Activated CD4-positive, alpha-beta memory T cell treated with anti-CD3 and anti-CD28 coated beads for 36 hours (primary cell): ENCODE results near the gene CDC45. TPM values are rescaled to one million over a fixed set of nuclear protein-coding genes. Genes with fewer than 3 reads are reported as not detected.

Experiments used
- CTCF ChIA-PET: fragments of 350-600 bp; sonication (Branson Sonifier 250); formaldehyde crosslinking; loops from one replicate; lab custom pipeline; 2021; ENCODE audit warnings: antibody characterized with exemption, inconsistent platforms; lab: Charles Lee
- POLR2A ChIA-PET: fragments of 350-600 bp; sonication (Branson Sonifier 250); formaldehyde crosslinking; loops from one replicate; lab custom pipeline; 2021; ENCODE audit warnings: antibody characterized with exemption; lab: Charles Lee
- DNase-seq: peaks from one replicate; pipeline ENCODE4 v3.0.0-alpha.2; 2020
- H3K27ac Mint-ChIP-seq: one replicate; pipeline ENCODE4 v1.8.0; 2021; ENCODE audit warnings: mixed read lengths
- H3K27me3 Mint-ChIP-seq: one replicate; pipeline ENCODE4 v1.8.0; 2021; ENCODE audit warnings: mixed read lengths
- H3K36me3 Mint-ChIP-seq: one replicate; pipeline ENCODE4 v1.8.0; 2021; ENCODE audit warnings: mixed read lengths
- H3K4me1 Mint-ChIP-seq: one replicate; pipeline ENCODE4 v1.8.0; 2021; ENCODE audit warnings: low read depth, mixed read lengths
- H3K4me3 Mint-ChIP-seq: one replicate; pipeline ENCODE4 v1.8.0; 2021; ENCODE audit warnings: mild to moderate bottlenecking, mixed read lengths
- H3K9me3 Mint-ChIP-seq: one replicate; pipeline ENCODE4 v1.8.0; 2021; ENCODE audit warnings: mixed read lengths
- intact Hi-C: fragments of 100-400 bp; cut with micrococcal nuclease; formaldehyde crosslinking; loops from one replicate; pipeline ENCODE4 v1.15.1; 2023
- total RNA-seq, 2 experiments: library from RNA; stranded (reverse); gene quantifications; one replicate each; pipeline ENCODE4 v1.2.3, GENCODE V29; 2021

The CDC45 gene
- total RNA-seq, 2 experiments from 2014 or later = 122 to 130 TPM

DNA sequence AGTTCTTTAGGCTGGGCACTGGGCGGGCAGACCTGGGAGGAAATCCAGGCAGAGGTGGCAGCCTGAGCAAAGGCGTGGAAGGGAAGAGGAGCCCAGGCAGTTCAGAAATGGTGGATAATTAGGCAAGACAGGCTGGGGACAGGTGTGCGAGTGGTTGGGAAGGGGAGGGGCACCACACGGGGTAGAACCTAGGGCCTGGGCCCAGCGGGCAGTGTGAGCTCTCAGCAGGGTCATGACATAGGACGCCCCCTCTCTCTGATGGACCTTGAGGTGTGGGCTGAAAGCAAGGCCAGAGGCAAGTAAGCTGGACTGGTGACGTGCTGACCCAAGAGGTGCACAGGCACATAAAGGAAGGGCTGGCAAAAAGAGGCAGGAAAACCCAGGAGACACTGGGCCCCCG, 7.5 kb upstream of the CDC45 start:
- intact Hi-C loops = no loop called here
- Mint-ChIP-seq H3K27ac (no peak overlapping the region), H3K4me1 (peaks cover 11% of the 10 kb centered on the region), H3K27me3 (no peaks in the 10 kb centered on the region), H3K9me3 (no peaks in the 10 kb centered on the region), H3K36me3 (peaks cover 59% of the 10 kb centered on the region), H3K4me3 (no peak overlapping the region)
- CTCF ChIA-PET = no interaction called here
- POLR2A ChIA-PET = no interaction called here
- DNase-seq = no peak

DNA sequence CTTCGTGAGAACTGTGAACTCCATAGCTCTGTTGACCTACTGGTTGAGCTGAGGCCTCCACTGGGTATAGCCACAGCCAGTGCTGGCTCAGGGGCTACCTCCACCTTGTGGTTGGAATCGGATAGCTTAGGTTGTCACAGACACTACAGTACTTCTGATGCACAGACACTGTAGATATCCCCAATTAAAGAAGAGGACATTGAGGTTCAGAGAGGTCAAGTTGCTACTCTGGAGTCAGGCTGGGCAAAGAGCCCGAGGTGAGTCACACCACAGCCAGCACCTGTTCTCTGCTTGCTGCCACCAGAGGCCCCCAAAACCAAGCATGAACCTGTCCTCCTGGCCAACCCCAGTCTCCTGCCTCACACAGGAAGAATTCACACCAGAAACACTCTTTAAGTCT, 6.1 kb upstream of the CDC45 start:
- H3K9me3 Mint-ChIP-seq = no peaks in the 10 kb centered on the region
- CTCF ChIA-PET = interaction anchor here (0.9 to 1.2 kb wide), 2 partner anchors 29 to 156 kb away, joined by 3 to 4 read pairs; no protein-coding TSS in a partner anchor
- peaks cover 19% of the 10 kb centered on the region for H3K4me1 Mint-ChIP-seq
- POLR2A ChIA-PET = no interaction called here
- H3K27me3 Mint-ChIP-seq = no peaks in the 10 kb centered on the region
- H3K27ac Mint-ChIP-seq = no peak overlapping the region
- no peak for DNase-seq
- H3K4me3 Mint-ChIP-seq = no peak overlapping the region
- peaks cover 45% of the 10 kb centered on the region for H3K36me3 Mint-ChIP-seq
- intact Hi-C loops = no loop called here

DNA sequence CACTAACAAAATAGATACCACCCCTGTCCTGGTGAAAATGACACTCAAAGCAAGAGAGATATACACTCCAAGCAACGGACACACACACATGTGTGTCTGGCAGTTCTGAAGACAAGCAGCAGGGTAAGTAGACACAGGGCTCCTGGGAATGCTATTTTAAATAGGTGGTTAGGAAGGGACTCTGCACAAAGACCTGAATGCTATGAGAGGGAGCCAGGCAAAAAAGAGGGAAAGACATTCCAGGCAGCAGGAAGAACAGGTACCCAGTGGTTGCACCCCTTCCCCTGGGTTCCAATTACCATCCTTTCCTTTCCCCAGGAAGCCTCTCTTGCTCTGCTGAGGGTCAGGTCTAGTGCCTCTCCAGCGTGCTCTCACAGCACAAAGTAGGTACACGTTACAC, 3.7 kb upstream of the CDC45 start:
- DNase-seq = no peak
- no peak overlapping the region for H3K4me3 Mint-ChIP-seq
- no peaks in the 10 kb centered on the region for H3K27me3 Mint-ChIP-seq
- no peak overlapping the region for H3K27ac Mint-ChIP-seq
- intact Hi-C loops = loop anchor here (5.0 kb wide), 2 partner anchors 156 to 369 kb away; no protein-coding TSS in a partner anchor
- POLR2A ChIA-PET = no interaction called here
- no peaks in the 10 kb centered on the region for H3K9me3 Mint-ChIP-seq
- peaks cover 40% of the 10 kb centered on the region for H3K36me3 Mint-ChIP-seq
- peaks cover 26% of the 10 kb centered on the region for H3K4me1 Mint-ChIP-seq
- CTCF ChIA-PET = no interaction called here

DNA sequence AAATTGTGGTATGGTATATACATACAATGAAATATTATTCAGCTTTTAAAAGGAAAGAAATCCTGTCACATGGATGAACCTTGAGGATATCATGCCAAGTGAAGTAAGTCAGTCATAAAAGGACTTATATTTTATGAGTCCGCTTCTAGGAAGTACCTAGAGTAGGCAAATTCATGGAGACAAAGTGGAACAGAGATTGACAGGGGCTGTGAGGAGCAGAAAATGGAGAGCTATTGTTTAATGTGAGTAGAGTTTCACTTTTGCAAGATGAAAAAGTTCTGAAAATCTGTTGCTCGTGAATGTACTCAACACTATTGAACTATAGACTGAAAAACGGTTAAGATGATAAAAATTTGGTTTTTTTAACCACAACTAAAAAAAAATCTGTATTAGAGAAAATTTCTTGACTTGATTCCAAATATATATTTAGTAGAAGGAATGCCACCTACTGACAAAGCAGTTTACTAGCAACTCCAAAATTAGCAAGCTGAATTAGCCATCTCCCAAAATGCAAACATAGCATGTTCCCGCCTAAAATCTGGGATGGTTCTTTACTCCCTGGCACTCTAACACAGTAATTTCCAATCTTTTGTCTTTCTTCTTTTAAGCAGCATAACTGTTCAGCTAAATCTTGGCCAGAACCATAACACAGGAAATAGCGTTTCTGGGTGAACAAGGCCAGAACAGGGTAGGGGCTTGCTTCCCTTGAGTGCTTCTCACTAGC, 2.2 kb upstream of the CDC45 start:
- Mint-ChIP-seq H3K27ac (peak overlapping the region; percentile 75), H3K4me1 (peaks cover 27% of the 10 kb centered on the region), H3K36me3 (peaks cover 30% of the 10 kb centered on the region), H3K9me3 (no peaks in the 10 kb centered on the region), H3K27me3 (no peaks in the 10 kb centered on the region), H3K4me3 (peak overlapping the region; percentile 99)
- CTCF ChIA-PET = interaction anchor here (0.7 to 2.3 kb wide), 6 partner anchors 43 to 333 kb away, joined by 3 to 16 read pairs (median 4); partner anchors contain the start of gene ESS2
- DNase-seq = no peak
- POLR2A ChIA-PET = interaction anchor here (1.2 to 1.4 kb wide), 2 partner anchors 12 to 30 kb away, joined by 3 to 5 read pairs; partner anchors contain the start of gene C22orf39
- intact Hi-C loops = loop anchor here (2.0 to 5.0 kb wide), 3 partner anchors 155 to 370 kb away; partner anchors contain the start of gene CLTCL1

DNA sequence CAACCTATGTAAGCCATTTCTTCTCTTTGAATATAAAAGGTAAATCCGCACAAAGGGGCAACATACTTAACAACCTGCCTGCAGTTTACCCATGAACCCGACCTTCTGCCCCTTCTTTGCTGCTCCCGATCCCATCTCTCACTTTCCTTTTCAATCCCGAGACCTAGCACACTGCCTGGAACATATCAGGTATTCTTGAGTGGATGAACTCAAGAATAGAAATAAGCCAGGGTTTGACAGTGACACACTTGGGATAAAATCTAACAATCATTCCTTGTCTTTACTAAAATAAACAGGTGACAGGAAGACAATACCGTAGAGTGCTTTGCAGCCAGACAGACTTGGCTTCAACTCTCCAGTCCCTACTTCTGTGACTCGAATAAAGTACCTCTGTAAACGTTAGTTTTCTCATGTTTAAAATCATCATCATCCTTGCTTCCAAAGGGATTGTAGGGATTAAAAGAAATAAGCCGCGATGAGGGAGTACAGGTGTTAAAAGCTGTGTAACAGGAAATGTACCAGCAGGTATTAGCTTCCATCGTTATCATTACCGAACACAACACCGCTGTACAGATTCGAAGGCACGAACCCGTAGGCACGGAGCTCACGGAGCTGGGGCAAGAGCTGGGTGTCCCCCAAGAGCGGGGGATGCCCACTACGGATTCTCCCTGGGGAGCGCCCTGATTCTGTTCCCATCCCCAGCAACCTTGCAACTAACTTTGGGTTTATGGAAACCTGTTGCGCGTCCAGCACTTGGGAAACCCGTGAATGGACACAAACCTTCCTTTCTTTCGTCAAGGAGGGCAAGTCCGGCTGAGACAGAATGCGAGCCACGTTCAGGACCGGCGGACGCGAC, 1.4 kb upstream of the CDC45 start:
- CTCF ChIA-PET = interaction anchor here (0.5 to 2.3 kb wide), 10 partner anchors 35 to 414 kb away, joined by 3 to 16 read pairs (median 4); partner anchors contain the start of gene ESS2
- intact Hi-C loops = loop anchor here (2.0 to 5.0 kb wide), 3 partner anchors 154 to 371 kb away; partner anchors contain the start of gene CLTCL1
- peak overlapping the region; percentile 73 for H3K27ac Mint-ChIP-seq
- peaks cover 31% of the 10 kb centered on the region for H3K4me1 Mint-ChIP-seq
- peak overlapping the region; percentile 99 for H3K4me3 Mint-ChIP-seq
- POLR2A ChIA-PET = interaction anchor here (1.2 to 1.4 kb wide), 2 partner anchors 13 to 31 kb away, joined by 3 to 5 read pairs; partner anchors contain the start of gene C22orf39
- peak; percentile 28 for DNase-seq
- H3K9me3 Mint-ChIP-seq = no peaks in the 10 kb centered on the region
- no peaks in the 10 kb centered on the region for H3K27me3 Mint-ChIP-seq
- H3K36me3 Mint-ChIP-seq = peaks cover 32% of the 10 kb centered on the region

DNA sequence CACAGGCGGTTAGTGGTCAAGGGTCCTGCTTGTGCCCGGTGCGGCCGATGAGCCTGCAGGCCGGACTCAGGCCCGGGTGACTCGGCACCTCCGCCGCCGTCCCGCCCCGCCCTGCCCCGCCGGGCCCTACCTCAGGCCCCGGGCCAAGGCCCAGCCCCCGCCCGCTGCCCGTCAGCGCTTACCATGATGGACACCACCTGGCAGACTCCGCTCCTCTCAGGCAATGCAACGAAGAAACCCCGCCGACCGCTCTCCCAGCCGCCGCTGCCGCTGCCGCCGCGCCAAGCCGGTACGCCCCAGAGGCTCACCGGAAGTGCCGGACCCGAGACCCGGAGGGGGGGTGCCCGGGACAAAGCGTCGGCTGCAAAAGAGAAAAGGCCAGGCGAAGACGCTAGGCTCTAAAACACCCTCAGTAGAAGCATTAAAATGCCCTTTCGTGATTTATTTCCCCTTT, 792 bp upstream of the CDC45 start, which contains the start of gene UFD1:
TSS of gene UFD1 (minus strand) at position 293 of the 454 bp plus-strand sequence. CDS start at position 185, 108 bp downstream.
- peak; percentile 87 for DNase-seq
- peak within 1 kb of the TSS; percentile 99 for H3K4me3 Mint-ChIP-seq
- H3K27me3 Mint-ChIP-seq = no peaks in the 10 kb centered on the region
- peak within 1 kb of the TSS; percentile 98 for H3K27ac Mint-ChIP-seq
- ChIA-PET CTCF (interaction anchor here (0.9 to 2.3 kb wide), 10 partner anchors 35 to 413 kb away, joined by 3 to 16 read pairs (median 3); partner anchors contain the start of gene ESS2), POLR2A (interaction anchor here (0.7 to 1.9 kb wide), 5 partner anchors 9 to 334 kb away, joined by 3 to 5 read pairs (median 3); partner anchors contain the start of genes C22orf39 and ESS2)
- peaks cover 38% of the 10 kb centered on the region for H3K4me1 Mint-ChIP-seq
- intact Hi-C loops = loop anchor here (1.0 to 5.0 kb wide), 9 partner anchors 30 to 372 kb away; partner anchors contain the start of genes CLTCL1, ESS2 and MRPL40
- H3K9me3 Mint-ChIP-seq = no peaks in the 10 kb centered on the region
- peaks cover 33% of the 10 kb centered on the region for H3K36me3 Mint-ChIP-seq

DNA sequence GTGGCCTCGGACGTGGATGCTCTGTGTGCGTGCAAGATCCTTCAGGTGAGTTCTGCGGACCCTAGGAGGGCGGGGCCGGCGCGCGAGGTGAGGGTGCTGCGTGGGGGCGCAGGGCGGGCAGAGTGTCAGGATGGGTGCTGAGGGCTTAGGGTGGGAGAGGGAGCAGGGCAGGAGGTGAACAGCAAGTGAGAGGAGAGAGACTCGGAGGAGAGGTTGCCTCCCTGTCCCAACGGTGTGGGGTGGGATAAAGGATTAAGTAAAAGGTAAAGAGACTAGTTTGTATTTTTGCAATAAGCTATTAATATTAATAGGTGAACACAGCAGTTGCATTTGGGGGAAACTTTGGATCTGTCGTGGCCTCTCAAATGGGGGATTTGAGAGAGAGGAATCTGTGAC, 451 bp downstream of the CDC45 start:
- no peaks in the 10 kb centered on the region for H3K27me3 Mint-ChIP-seq
- peaks cover 40% of the 10 kb centered on the region for H3K36me3 Mint-ChIP-seq
- intact Hi-C loops = no loop called here
- peak overlapping the region; percentile 99 for H3K4me3 Mint-ChIP-seq
- H3K27ac Mint-ChIP-seq = peak overlapping the region; percentile 98
- H3K4me1 Mint-ChIP-seq = peaks cover 44% of the 10 kb centered on the region
- H3K9me3 Mint-ChIP-seq = no peaks in the 10 kb centered on the region
- ChIA-PET POLR2A (interaction anchor here (0.8 to 1.9 kb wide), 7 partner anchors 8 to 376 kb away, joined by 3 to 5 read pairs (median 3); partner anchors contain the start of genes C22orf39, ESS2, HIRA and SLC25A1), CTCF (interaction anchor here (0.6 to 1.6 kb wide), 6 partner anchors 10 to 336 kb away, joined by 3 to 6 read pairs (median 3); partner anchors contain the start of gene ESS2)
- no peak for DNase-seq

DNA sequence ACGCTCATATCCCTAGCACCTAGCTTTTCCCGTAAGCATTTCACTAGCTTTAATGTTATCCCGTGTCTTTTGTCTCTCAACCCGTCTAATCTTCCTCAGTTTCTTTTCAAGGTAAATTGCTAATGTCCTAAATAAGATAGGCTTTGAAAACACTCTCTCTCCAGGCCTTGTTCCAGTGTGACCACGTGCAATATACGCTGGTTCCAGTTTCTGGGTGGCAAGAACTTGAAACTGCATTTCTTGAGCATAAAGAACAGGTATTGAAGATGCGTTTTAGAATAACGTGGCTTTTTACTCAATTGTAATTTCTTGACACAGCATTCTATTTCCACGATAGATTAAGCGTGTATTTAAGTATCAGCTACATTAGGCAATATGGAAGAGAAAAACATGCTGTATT, 1.1 kb downstream of the CDC45 start:
- H3K36me3 Mint-ChIP-seq = peaks cover 40% of the 10 kb centered on the region
- H3K9me3 Mint-ChIP-seq = no peaks in the 10 kb centered on the region
- peak overlapping the region; percentile 99 for H3K4me3 Mint-ChIP-seq
- intact Hi-C loops = no loop called here
- ChIA-PET POLR2A (interaction anchor here (0.6 to 1.9 kb wide), 3 partner anchors 8 to 375 kb away, joined by 3 to 5 read pairs (median 4); no protein-coding TSS in a partner anchor), CTCF (interaction anchor here (0.6 to 1.6 kb wide), 3 partner anchors 9 to 149 kb away, joined by 3 to 6 read pairs (median 3); no protein-coding TSS in a partner anchor)
- no peaks in the 10 kb centered on the region for H3K27me3 Mint-ChIP-seq
- peaks cover 42% of the 10 kb centered on the region for H3K4me1 Mint-ChIP-seq
- peak overlapping the region; percentile 98 for H3K27ac Mint-ChIP-seq
- no peak for DNase-seq

DNA sequence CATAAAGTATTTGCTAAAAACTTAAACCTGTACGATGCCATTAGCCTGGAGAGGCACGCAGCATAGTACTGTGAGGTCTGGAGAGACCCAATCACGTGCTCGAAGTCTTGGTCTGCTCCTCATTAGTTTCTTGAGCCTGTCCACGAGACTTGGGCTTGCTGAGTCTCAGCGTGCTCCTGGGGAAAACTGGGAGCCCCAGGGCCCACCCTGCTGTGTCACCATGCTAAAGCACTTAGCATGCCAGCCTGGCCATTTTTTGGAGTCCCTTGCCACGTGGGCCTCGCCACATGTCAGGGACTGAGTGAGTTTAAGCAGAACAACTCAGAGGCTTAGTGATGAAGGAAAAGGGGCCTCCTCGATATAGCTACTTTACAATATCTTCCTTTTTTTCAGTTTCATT, 2.6 kb downstream of the CDC45 start:
- intact Hi-C loops = no loop called here
- H3K36me3 Mint-ChIP-seq = peaks cover 45% of the 10 kb centered on the region
- POLR2A ChIA-PET = no interaction called here

DNA sequence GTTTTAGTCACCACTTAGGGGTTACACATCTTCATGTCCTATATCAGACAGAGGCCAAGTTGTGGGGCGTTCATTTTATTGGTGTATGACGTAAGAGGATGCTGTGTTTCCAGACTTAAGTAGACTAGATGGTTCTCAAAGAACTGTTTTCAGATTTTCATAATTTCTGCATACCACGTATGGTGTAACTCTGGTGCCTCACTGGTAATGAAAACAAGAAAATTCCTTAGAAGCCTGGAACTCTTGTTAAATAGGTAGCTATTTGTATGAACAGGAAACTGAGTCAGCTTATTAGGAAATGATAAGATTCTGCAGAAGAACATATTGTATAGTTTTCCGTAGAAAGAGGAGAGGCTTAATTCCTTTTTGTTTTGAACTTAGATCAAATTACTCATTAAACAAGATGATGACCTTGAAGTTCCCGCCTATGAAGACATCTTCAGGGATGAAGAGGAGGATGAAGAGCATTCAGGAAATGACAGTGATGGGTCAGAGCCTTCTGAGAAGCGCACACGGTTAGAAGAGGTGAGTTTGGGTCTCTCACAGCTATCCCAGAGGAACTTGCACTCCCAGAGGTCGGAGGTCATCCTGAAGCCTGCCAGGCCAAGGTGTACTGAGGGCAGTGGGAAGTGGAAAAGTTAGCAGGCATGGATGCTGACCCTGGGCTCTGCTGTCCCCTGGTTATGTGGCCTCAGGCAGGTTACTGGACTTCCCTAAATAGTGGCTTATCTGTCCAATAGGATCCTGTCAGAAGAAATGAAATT, 3.9 kb downstream of the CDC45 start:
- CTCF ChIA-PET = interaction anchor here (1.0 kb wide), 1 partner anchor 146 kb away, joined by 3 read pairs; no protein-coding TSS in a partner anchor
- H3K36me3 Mint-ChIP-seq = peaks cover 54% of the 10 kb centered on the region
- POLR2A ChIA-PET = no interaction called here
- peak overlapping the region; percentile 80 for H3K27ac Mint-ChIP-seq
- peak overlapping the region; percentile 12 for H3K4me3 Mint-ChIP-seq
- H3K4me1 Mint-ChIP-seq = peaks cover 27% of the 10 kb centered on the region
- intact Hi-C loops = no loop called here
- no peaks in the 10 kb centered on the region for H3K27me3 Mint-ChIP-seq
- H3K9me3 Mint-ChIP-seq = no peaks in the 10 kb centered on the region
- no peak for DNase-seq

More for the DNA sequence above, 2.6 kb downstream of the CDC45 start:
- CTCF ChIA-PET = interaction anchor here (0.5 kb wide), 1 partner anchor 147 kb away, joined by 3 read pairs; no protein-coding TSS in a partner anchor
- H3K27ac Mint-ChIP-seq = peak overlapping the region; percentile 58
- no peaks in the 10 kb centered on the region for H3K9me3 Mint-ChIP-seq
- peak overlapping the region; percentile 7 for H3K4me3 Mint-ChIP-seq
- no peaks in the 10 kb centered on the region for H3K27me3 Mint-ChIP-seq
- H3K4me1 Mint-ChIP-seq = peaks cover 32% of the 10 kb centered on the region
- DNase-seq = no peak
